Umbilical cord (tissue), 2 donors: Measurements from ENCODE around the gene RFX4. TPM values are rescaled to one million over a fixed set of nuclear protein-coding genes. Genes with fewer than 3 reads are reported as not detected.
"Not testable (repeated sequence)": the region's sequence is repeated elsewhere in the genome, so short reads cannot be mapped to it uniquely, and the experiment has no call there.

Experiments used
- DNase-seq: peaks from one replicate; pipeline ENCODE4 v3.0.0-alpha.2; 2015; ENCODE audit warnings: low spot score
- total RNA-seq: library from RNA; depleted of rRNA; stranded (reverse); fragments of >200 nt; gene quantifications from one replicate; pipeline ENCODE4 v1.2.3, GENCODE V29; 2014; ENCODE audit warnings: low replicate concordance; ENCODE audit not compliant: insufficient read depth

Gene RFX4
- total RNA-seq, 1 donor from 2014 or later = 2.2 TPM

DNA sequence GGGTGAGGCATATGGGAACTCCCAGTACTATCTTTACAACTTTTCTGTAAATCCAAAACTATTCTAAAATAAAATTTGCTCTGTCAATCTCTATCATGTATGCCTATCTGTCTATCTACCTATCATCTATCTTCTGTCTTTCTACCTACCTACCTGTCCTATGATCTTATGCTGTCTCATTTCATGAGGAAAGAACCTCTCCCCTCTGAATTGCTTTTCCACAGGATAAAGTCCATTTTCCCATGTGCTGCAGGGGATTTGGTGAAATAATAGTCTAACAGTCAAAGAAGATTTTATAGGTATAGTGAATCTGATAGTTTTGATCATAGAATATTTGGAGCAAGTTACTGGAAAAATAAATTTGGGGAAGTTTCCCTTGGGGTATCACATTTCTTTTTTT, 104.9 kb downstream of the RFX4 start:
- DNase-seq = no peak

DNA sequence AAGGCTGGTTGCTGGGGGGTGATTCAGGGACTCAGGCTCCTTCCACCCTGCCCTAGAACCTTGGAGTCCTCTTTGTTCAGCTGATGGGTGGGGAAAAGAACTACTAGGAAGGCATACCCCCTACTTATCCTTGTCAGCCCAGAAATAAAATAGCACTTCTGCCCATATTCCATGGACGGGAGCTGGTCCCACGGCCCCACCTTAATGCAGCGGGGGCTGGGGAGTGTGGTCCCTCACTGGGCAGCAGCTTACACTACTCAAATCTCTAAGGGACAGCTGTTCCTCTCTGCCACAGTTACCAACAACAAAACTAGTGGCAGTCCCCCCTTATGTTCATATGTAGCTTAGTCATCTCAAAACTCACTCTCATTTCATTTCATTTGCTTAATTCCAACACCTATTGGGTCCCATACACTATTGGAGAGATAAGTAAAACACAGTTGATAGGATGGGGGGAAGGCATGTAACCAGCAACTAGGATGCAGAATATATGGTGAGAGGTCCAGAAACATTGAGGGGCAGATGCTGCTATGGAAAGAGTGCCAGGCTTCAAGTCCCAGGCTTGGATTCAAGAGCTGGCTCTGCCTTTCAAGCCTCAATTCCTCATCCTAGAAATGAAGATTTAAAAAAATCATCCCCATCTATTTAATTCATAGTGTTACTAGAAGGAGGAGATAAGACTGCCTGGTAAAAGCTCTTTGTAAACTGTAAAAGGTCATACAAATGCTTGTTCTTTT, 107.9 kb downstream of the RFX4 start:
- no peak for DNase-seq

DNA sequence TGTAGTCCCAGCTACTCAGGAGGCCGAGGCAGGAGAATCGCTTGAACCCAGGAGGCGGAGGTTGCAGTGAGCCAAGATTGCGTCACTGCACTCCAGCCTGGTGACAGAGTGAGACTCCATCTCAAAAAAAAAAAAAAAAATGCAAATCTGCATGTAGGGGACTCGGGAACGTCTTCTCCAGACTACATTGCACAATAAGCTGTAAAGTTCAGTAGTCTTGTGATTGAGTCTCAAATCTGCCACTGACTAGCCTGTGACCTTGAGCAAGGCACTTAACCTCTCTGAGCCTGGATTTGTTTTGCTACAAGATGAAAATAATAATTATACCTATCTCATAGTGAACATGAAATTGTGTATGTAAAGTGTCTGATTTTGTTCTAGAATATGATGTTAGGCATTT, 109.2 kb downstream of the RFX4 start:
- not testable (repeated sequence) for DNase-seq

GRCh38 chr12:106692896-106693820, 110.4 kb downstream of the RFX4 start:
- no peak for DNase-seq

DNA sequence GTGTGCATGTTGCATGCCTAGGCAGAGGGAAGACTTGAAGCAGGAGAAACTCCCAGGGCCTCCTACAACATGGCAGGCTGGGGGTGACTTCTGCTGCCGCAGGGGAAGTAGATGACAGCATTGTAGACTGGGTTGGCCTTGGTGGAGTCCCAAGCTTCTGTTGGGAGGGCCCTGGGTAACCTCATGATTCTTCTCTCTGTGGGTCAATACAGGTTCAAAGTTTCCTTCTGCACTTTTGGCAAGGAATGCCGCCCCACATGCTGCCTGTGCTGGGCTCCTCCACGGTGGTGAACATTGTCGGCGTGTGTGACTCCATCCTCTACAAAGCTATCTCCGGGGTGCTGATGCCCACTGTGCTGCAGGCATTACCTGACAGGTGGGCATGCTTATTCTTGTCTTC, 113.3 kb downstream of the RFX4 start:
- no peak for DNase-seq

GRCh38 chr12:106696681-106697417, 114.0 kb downstream of the RFX4 start:
- no peak for DNase-seq

GRCh38 chr12:106704081-106704480, 121.3 kb downstream of the RFX4 start:
- no peak for DNase-seq

GRCh38 chr12:106705971-106706370, 123.2 kb downstream of the RFX4 start:
- DNase-seq = no peak

DNA sequence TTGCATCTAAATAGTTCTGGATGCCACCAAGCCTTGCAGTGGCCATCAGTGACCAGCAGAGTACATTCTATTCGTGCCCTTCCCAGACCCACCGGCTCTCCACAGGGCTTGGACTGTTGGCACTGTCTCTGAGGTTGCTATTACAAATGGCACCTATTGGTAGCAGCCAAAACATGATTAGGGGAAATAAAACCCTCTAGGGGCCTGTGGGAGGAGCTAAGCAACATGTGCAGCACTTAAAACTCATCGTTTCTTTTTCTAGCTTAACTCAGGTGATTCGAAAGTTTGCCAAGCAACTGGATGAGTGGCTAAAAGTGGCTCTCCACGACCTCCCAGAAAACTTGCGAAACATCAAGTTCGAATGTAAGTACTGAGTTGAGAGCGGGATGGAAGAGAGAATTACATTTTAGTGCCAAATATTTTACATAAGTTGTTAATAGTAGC, 126.3 kb downstream of the RFX4 start:
- no peak for DNase-seq

DNA sequence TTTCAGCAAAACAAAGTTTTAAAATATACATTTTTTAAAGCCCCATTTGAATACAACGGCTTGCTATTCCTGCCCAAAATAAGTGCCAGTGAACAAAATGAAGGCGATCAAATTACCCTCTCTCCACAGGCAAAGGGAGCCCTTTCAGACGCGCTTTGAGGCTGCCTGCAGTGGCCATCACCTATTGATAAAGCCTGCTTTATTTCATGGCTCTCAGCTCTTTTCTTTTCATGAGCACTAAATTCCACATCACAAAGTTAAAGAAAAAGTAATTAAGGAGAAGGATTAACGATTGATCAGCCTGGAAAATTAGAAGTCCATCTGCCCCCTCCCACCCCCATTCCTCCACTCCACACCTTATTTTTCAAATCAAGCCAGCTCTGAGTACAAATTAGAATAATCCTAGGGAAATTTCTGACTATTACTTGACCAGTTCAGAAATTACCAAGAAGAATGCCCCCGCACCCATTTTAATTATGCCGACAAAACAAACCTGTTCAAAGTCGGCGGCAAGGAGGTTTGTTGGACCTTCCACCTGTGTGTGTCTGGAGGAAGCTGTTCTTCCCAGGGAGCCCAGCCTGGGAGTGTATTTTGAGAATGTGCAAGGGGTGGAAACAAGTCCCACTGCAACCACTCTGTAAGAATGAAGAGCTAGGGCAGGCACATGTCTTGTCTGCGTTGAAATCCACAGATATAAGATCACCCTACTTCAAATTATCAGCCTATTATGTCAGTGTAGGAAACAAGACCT, 127.5 kb downstream of the RFX4 start:
- DNase-seq = no peak

- DNase-seq = no peak
These were observed 128.5 kb downstream of the RFX4 start for GRCh38 chr12:106711316-106711715.

DNA sequence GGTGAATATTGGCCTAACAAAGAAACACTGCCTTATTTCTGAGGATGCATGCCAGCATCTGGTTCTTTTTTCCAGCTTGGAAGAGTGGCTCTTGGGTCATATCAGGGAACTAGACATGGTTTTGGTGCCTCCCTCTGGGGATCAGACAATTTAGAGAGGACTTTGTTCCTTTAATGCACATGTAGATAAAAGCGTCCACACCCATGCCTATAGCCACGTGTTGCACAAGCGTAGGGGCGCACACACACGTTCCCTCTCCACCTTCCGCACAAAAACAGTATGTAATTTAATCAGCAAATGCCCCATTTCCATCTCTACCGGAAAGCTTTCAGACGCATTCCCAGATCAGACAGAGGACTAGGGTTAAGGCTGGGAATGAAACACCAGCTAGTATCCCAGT, 130.0 kb downstream of the RFX4 start:
- DNase-seq = no peak

DNA sequence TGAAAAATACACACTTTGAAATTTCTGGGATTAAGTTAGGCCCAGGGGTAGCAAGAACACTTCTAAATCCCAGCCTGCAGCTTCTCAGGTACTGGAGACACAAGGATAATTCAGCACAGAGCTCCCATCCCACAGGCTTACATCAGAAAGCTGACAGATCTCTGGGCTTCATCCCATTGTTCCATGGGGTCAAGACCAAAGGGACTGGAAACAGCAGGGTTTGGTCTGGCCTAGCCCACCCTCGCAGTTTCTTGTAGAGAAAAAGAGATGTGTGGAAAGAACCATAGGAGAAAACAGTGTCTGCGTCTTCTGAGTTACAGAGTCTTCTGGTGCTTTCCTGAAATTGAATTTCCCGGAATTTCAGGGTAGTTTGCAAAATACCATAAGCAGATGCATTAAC, 132.1 kb downstream of the RFX4 start:
- no peak for DNase-seq

GRCh38 chr12:106715582-106715981, 132.8 kb downstream of the RFX4 start:
- DNase-seq = no peak

DNA sequence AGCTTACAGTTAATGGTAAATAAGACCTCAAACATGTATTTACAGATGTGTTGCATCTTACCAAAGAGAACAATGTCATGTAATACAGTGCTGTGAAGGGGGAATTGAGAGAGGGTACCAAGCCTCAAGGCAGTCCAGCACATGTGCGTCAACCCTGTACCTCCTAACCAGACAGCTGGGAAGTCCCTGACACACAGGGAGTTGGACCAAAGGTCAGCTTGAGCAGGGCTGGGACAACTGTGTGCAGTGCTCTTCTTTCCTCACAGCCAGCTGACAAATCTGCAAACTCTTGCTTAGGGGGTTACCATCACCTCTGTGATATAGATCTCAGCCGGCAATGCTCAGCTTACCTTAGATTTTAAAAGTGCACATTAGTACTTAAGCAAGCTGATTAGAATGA, 134.9 kb downstream of the RFX4 start:
- DNase-seq = no peak

- DNase-seq = no peak
These were observed 137.1 kb downstream of the RFX4 start for GRCh38 chr12:106719879-106720278.

GRCh38 chr12:106720696-106721095, 137.9 kb downstream of the RFX4 start:
- DNase-seq = no peak

DNA sequence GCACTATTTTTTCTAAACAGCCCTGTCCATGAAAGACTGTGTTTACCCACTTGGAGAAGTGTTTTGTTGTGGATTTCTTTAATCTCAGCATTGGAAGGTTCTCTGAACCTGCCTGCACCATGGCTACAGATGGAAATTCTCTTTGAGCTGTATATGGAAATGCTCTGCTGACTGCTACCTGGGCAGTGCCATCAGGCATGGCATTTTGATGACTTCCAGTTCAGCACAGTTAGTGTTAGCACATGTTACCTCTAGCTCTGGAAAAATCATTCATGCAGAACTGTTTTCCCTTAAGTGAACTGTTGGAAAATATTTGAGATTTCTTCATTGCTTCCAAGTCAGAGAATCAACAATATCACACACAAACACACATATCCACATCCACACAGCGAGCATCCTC, 139.1 kb downstream of the RFX4 start:
- no peak for DNase-seq

DNA sequence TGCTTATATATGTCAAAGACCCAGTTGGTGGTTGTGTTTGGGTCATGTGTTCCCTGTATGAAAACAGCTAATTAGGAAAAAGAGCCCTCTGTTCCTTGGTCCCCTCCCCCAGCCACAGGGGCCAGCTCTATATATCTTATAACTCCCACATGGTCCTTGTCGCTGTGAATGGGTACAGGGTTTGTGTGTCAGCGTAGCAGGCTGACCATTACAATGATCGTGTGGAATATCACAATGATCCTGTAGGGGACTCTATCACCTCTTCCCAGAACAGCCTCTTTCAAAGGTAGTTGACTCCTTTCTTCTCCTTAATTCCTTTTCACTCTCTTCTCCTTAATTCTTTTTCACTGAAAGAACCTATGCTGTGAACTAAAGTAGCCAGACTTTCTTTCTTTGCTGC, 140.0 kb downstream of the RFX4 start:
- no peak for DNase-seq

GRCh38 chr12:106723416-106723815, 140.6 kb downstream of the RFX4 start:
- no peak for DNase-seq

GRCh38 chr12:106724116-106724515, 141.3 kb downstream of the RFX4 start:
- no peak for DNase-seq
